ENCODE data around the gene MICAL2.
A peak's percentile ranks its signal among the peaks of the same experiment; 100 is the strongest.

The MICAL2 gene

GRCh38 chr11:12120031-12121008 is 9.9 kb downstream of the MICAL2 start:
- H3K4me1 Mint-ChIP-seq (ENCODE audit: low read depth in 2 of 2): peaks cover 23 to 29% of the 10 kb centered on the region in 2 donors
- no peak overlapping the region for H3K27ac Mint-ChIP-seq
- no peaks in the 10 kb centered on the region for H3K36me3 Mint-ChIP-seq (ENCODE audit: insufficient read depth)
- no peak overlapping the region for H3K4me3 Mint-ChIP-seq
- no peaks in the 10 kb centered on the region for H3K27me3 Mint-ChIP-seq
- no peaks in the 10 kb centered on the region for H3K9me3 Mint-ChIP-seq
- no peak for ATAC-seq (replicated peaks)
- no peak for DNase-seq

GRCh38 chr11:12121011-12121410 is 10.6 kb downstream of the MICAL2 start:
- no peak for DNase-seq
- no peak overlapping the region for H3K4me3 Mint-ChIP-seq
- H3K27ac Mint-ChIP-seq: no peak overlapping the region
- no peaks in the 10 kb centered on the region for H3K27me3 Mint-ChIP-seq
- no peak for ATAC-seq (replicated peaks)
- no peaks in the 10 kb centered on the region for H3K36me3 Mint-ChIP-seq (ENCODE audit: insufficient read depth)
- H3K4me1 Mint-ChIP-seq (ENCODE audit: low read depth in 2 of 2): peaks cover 23 to 29% of the 10 kb centered on the region in 2 donors
- H3K9me3 Mint-ChIP-seq: no peaks in the 10 kb centered on the region

- DNase-seq: no peak
- H3K4me1 Mint-ChIP-seq (ENCODE audit: low read depth in 2 of 2): peaks cover 24 to 28% of the 10 kb centered on the region in 2 donors
- no peaks in the 10 kb centered on the region for H3K27me3 Mint-ChIP-seq
- H3K27ac Mint-ChIP-seq: no peak overlapping the region
- no peaks in the 10 kb centered on the region for H3K9me3 Mint-ChIP-seq
- no peak for ATAC-seq (replicated peaks)
- no peak overlapping the region for H3K4me3 Mint-ChIP-seq
- no peaks in the 10 kb centered on the region for H3K36me3 Mint-ChIP-seq (ENCODE audit: insufficient read depth)
Observed at GRCh38 chr11:12121517-12121916, 11.1 kb downstream of the MICAL2 start.

- peaks cover 29 to 32% of the 10 kb centered on the region in 2 donors for H3K4me1 Mint-ChIP-seq (ENCODE audit: low read depth in 2 of 2)
- no peak for DNase-seq
Observed at GRCh38 chr11:12122083-12122482, 11.7 kb downstream of the MICAL2 start.

GRCh38 chr11:12123273-12123672 is 12.9 kb downstream of the MICAL2 start:
- Mint-ChIP-seq H3K36me3 (ENCODE audit: insufficient read depth) (no peaks in the 10 kb centered on the region), H3K27ac (no peak overlapping the region), H3K4me1 (ENCODE audit: low read depth in 2 of 2) (peaks cover 39 to 40% of the 10 kb centered on the region in 2 donors), H3K4me3 (no peak overlapping the region), H3K9me3 (no peaks in the 10 kb centered on the region), H3K27me3 (no peaks in the 10 kb centered on the region)
- no peak for ATAC-seq (replicated peaks)
- DNase-seq: no peak

More at GRCh38 chr11:12122083-12122482, 11.7 kb downstream of the MICAL2 start:
- Mint-ChIP-seq H3K27ac (no peak overlapping the region), H3K9me3 (no peaks in the 10 kb centered on the region), H3K4me3 (no peak overlapping the region), H3K27me3 (no peaks in the 10 kb centered on the region), H3K36me3 (ENCODE audit: insufficient read depth) (no peaks in the 10 kb centered on the region)
- ATAC-seq (replicated peaks): no peak

- ATAC-seq (replicated peaks) (no peak), DNase-seq (no peak)
- no peaks in the 10 kb centered on the region for H3K9me3 Mint-ChIP-seq
- no peak overlapping the region for H3K27ac Mint-ChIP-seq
- H3K4me3 Mint-ChIP-seq: no peak overlapping the region
- H3K27me3 Mint-ChIP-seq: no peaks in the 10 kb centered on the region
- no peaks in the 10 kb centered on the region for H3K36me3 Mint-ChIP-seq (ENCODE audit: insufficient read depth)
- H3K4me1 Mint-ChIP-seq (ENCODE audit: low read depth in 2 of 2): peaks cover 41 to 42% of the 10 kb centered on the region in 2 donors
Observed at GRCh38 chr11:12123799-12124198, 13.4 kb downstream of the MICAL2 start.

GRCh38 chr11:12124306-12124705 is 13.9 kb downstream of the MICAL2 start:
- H3K9me3 Mint-ChIP-seq: no peaks in the 10 kb centered on the region
- H3K4me3 Mint-ChIP-seq: no peak overlapping the region
- H3K4me1 Mint-ChIP-seq (ENCODE audit: low read depth in 2 of 2): peaks cover 39 to 42% of the 10 kb centered on the region in 2 donors
- no peak for DNase-seq
- no peaks in the 10 kb centered on the region for H3K36me3 Mint-ChIP-seq (ENCODE audit: insufficient read depth)
- H3K27me3 Mint-ChIP-seq: no peaks in the 10 kb centered on the region
- H3K27ac Mint-ChIP-seq: peak overlapping the region in 1 of 2 donors; percentile 16
- ATAC-seq (replicated peaks): no peak

GRCh38 chr11:12125609-12126149 is 15.3 kb downstream of the MICAL2 start:
- H3K9me3 Mint-ChIP-seq: no peaks in the 10 kb centered on the region
- H3K4me1 Mint-ChIP-seq (ENCODE audit: low read depth in 2 of 2): peaks cover 37 to 39% of the 10 kb centered on the region in 2 donors
- peak overlapping the region; percentile 16 to 73 for H3K27ac Mint-ChIP-seq
- H3K4me3 Mint-ChIP-seq: no peak overlapping the region
- H3K36me3 Mint-ChIP-seq (ENCODE audit: insufficient read depth): no peaks in the 10 kb centered on the region
- ATAC-seq (replicated peaks) (no peak), DNase-seq (no peak)
- H3K27me3 Mint-ChIP-seq: no peaks in the 10 kb centered on the region

- no peak for ATAC-seq (replicated peaks)
- Mint-ChIP-seq H3K4me3 (no peak overlapping the region), H3K27me3 (no peaks in the 10 kb centered on the region), H3K9me3 (no peaks in the 10 kb centered on the region), H3K36me3 (ENCODE audit: insufficient read depth) (no peaks in the 10 kb centered on the region), H3K4me1 (ENCODE audit: low read depth in 2 of 2) (peaks cover 37 to 41% of the 10 kb centered on the region in 2 donors), H3K27ac (peak overlapping the region; percentile 6 to 73)
- DNase-seq: no peak
Observed at GRCh38 chr11:12126344-12127019, 16.1 kb downstream of the MICAL2 start.

GRCh38 chr11:12127206-12127898 is 17.0 kb downstream of the MICAL2 start:
- H3K36me3 Mint-ChIP-seq (ENCODE audit: insufficient read depth): no peaks in the 10 kb centered on the region
- H3K27me3 Mint-ChIP-seq: no peaks in the 10 kb centered on the region
- DNase-seq (no peak), ATAC-seq (replicated peaks) (no peak)
- no peak overlapping the region for H3K4me3 Mint-ChIP-seq
- H3K27ac Mint-ChIP-seq: peak overlapping the region; percentile 6 to 73
- H3K9me3 Mint-ChIP-seq: no peaks in the 10 kb centered on the region
- peaks cover 34 to 41% of the 10 kb centered on the region in 2 donors for H3K4me1 Mint-ChIP-seq (ENCODE audit: low read depth in 2 of 2)

- no peak for ATAC-seq (replicated peaks)
- H3K27ac Mint-ChIP-seq: no peak overlapping the region
- no peak for DNase-seq
- no peak overlapping the region for H3K4me3 Mint-ChIP-seq
- peaks cover 33 to 41% of the 10 kb centered on the region in 2 donors for H3K4me1 Mint-ChIP-seq (ENCODE audit: low read depth in 2 of 2)
- no peaks in the 10 kb centered on the region for H3K27me3 Mint-ChIP-seq
- H3K9me3 Mint-ChIP-seq: no peaks in the 10 kb centered on the region
- H3K36me3 Mint-ChIP-seq (ENCODE audit: insufficient read depth): no peaks in the 10 kb centered on the region
Observed at GRCh38 chr11:12128301-12128751, 17.9 kb downstream of the MICAL2 start.

- Mint-ChIP-seq H3K9me3 (no peaks in the 10 kb centered on the region), H3K4me3 (no peak overlapping the region), H3K27me3 (no peaks in the 10 kb centered on the region), H3K4me1 (ENCODE audit: low read depth in 2 of 2) (peaks cover 32 to 38% of the 10 kb centered on the region in 2 donors), H3K27ac (peak overlapping the region in 1 of 2 donors; percentile 26), H3K36me3 (ENCODE audit: insufficient read depth) (no peaks in the 10 kb centered on the region)
- DNase-seq: no peak
- no peak for ATAC-seq (replicated peaks)
Observed at GRCh38 chr11:12129227-12129626, 18.8 kb downstream of the MICAL2 start.

Measured in effector memory CD8-positive, alpha-beta T cell (primary cell).